Adrenal gland (tissue), 5 donors: ENCODE results near the gene MACROD2.

Experiments
- POLR2A ChIP-seq, 2 donors: fragments of 450-650 bp; IDR thresholded peaks; one replicate each; pipeline ENCODE4 v1.6.1; 2017; ENCODE audit warnings: antibody characterized with exemption in 2 of 2, mild to moderate bottlenecking in 2 of 2, moderate library complexity in 1 of 2
- TF ChIP-seq, protein P1 (sequence below), 6 experiments: fragments of 450-650 bp in 4 of 6; fragments of 200-600 bp in 2 of 6; sonication (generic) in 1 of 6; IDR thresholded peaks; 1 replicate in 5 of 6; 2 replicates in 1 of 6; pipeline versions ENCODE4 v1.5.1 to v1.8.0; 2016 to 2021; ENCODE audit warnings: antibody characterized with exemption in 6 of 6, mild to moderate bottlenecking in 2 of 6, moderate library complexity in 1 of 6
- donor health status: DM: no; HTN: no; CAD: no.

- TF ChIP-seq, protein P1, sequence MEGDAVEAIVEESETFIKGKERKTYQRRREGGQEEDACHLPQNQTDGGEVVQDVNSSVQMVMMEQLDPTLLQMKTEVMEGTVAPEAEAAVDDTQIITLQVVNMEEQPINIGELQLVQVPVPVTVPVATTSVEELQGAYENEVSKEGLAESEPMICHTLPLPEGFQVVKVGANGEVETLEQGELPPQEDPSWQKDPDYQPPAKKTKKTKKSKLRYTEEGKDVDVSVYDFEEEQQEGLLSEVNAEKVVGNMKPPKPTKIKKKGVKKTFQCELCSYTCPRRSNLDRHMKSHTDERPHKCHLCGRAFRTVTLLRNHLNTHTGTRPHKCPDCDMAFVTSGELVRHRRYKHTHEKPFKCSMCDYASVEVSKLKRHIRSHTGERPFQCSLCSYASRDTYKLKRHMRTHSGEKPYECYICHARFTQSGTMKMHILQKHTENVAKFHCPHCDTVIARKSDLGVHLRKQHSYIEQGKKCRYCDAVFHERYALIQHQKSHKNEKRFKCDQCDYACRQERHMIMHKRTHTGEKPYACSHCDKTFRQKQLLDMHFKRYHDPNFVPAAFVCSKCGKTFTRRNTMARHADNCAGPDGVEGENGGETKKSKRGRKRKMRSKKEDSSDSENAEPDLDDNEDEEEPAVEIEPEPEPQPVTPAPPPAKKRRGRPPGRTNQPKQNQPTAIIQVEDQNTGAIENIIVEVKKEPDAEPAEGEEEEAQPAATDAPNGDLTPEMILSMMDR (IDR thresholded peaks at IDR 0.05), result no peak
- TF ChIP-seq POLR2A (IDR thresholded peaks at IDR 0.05), result no peak
Observed at GRCh38 chr20:15857173-15857784, 1862.0 kb downstream of the MACROD2 start.
